GM18505 (cell line): ENCODE results near the gene LY6G5C.

ENCODE experiments used
- ATAC-seq: cut with Tn5 transposase; IDR thresholded peaks from one replicate; pipeline ENCODE4 v1.9.1; 2021; ENCODE audit not compliant: unreplicated experiment
- POLR2A ChIP-seq: IDR thresholded peaks from 4 replicates; pipeline ENCODE4 v1.6.1; 2011; ENCODE audit warnings: borderline replicate concordance; ENCODE audit not compliant: insufficient read depth, insufficient read length; ENCODE audit errors: extremely low read depth

LY6G5C gene

DNA sequence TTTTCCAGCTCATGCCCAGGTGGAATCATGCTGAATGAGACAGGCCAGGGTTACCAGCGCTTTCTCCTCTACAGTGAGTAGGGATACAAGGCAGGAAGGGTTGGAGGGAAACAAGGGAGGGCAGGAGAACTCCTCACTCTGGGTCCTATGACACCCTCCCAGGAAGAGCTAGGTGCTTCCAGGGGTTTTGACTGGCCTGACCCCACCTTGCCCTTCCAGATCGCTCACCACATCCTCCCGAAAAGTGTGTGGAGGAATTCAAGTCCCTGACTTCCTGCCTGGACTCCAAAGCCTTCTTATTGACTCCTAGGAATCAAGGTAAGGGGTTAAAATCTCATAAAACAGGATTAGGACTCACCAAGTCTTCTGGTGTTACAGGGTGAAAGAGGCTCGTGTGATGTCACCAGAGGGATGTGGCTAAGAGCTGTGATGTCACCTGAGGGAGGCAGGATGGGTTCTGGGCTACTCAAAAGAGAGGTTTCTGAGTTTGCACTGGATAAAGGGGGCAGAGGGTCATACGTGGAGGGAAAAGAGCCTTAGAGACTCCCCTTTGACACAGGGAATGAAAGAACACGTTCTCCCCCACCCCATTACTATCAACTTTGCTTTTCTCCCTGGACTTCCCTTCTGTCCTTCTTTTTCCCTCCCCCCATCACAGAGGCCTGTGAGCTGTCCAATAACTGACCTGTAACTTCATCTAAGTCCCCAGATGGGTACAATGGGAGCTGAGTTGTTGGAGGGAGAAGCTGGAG lies 23.3 kb downstream of the LY6G5C start:
- TF ChIP-seq POLR2A: no peak
- ATAC-seq: no peak

DNA sequence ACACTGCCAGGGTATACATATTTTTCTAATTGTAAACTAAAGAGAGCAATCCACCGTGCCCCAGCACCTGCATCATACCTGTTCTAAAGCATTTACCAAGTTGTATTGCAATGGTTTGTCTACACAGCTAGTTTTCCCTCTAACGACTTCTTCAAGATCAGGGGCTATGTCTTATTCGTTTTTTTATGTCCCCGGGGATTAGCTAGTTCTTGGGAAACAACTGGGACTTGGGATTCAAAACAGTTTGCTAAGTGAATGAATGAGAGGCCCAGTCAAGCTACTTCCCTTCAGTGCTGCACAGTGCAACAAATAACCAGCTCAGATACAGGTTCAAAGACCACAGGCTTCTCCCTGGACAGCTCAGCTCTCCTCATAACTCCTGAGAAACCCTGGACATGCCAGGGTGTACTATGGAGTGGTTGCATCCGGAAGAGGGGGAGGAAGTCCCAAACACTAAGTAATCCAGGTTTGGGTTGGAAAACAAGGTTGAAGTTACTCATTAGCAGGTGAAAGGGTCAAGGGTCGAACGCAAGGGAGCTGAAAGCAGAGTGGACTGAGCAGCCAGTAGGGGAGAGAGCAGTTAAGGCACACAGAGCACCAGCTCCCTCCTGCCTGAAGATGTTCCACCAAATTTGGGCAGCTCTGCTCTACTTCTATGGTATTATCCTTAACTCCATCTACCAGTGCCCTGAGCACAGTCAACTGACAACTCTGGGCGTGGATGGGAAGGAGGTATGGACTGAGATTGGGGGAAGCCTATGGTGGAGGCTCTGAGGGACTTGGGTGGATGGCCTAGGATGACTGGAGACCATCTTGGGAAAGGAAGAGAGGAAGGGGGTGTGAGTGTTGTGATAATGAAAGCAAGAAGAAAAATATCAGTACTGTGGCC lies 25.3 kb downstream of the LY6G5C start, which contains the start of gene APOM:
Gene APOM (plus strand): TSS at position 546 of the 889 bp plus-strand sequence. CDS start 73 bp downstream, at position 619.
- no peak for ATAC-seq
- no peak for TF ChIP-seq POLR2A

DNA sequence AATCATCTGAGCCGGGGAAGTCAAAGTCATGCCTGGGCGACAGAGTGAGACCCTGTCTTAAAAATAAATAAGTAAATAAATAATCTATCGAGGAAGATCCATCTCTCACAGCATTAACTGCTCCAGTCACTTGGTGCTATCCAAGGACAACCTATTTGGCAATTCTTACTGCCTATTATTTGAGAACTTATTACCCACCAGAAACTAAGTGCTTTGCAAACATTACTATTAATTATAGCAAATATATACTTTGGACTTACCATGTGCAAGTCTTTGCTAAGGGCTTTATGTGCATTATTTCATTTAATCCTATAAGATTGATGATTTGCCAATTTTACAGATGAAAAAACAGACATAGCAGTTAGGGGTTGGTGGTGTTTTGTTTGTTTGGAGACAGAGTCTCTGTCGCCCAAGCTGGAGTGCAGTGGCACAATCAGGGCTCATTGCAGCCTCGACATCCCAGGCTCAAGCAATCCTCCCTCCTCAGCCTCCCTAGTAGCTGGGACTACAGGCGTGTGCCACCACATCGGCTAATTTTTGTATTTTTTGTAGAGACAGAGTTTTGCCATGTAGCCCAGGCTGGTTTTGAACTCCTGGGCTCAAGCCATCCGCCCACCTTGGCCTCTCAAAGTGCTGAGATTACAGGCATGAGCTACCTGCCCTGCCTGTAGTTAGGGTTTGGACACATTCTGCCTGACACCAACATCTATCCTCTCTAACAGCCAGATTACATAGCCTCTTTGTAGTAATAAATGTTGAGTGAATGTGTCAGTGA lies 26.1 kb downstream of the LY6G5C start:
- ATAC-seq: no peak
- no peak for TF ChIP-seq POLR2A

DNA sequence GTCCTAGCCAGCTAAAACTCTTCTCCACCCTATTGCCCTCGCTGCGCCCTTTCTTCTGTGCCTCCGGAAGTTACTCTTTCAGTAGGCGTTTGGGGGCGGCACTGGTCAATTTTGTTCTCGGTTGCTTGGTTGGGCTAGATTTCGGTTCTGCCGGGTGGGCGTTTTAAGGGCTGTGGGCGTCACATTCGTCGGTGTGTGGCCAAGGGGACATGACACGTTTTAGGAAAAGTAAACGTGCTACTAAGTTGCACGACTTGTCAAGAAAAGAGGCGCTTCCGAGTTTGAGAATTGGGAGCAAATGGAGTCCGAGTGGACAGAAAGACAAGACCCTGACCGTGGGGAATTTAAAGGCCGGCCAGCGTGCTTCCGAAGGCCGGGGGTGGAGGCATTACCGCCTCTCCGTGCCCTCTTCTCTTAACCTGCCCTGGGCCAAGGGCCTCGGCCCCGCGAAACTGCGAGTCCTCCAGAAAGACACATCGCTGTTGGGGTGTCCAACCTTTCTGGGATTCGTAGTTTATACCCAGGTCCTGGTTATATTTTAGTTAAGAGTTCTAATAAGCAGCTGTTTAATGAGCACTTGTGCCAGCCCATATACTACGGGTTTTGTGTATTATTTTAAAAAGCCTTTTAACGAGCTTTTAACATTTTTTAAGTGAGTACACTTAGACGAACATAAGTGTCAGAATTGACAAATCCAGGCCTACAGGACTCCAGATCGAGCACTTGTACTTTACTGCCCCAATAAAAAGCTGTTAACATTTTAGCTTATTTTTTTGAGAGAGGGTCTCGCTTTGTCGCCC lies 27.7 kb downstream of the LY6G5C start:
- peak; percentile 48 for ATAC-seq
- no peak for TF ChIP-seq POLR2A

DNA sequence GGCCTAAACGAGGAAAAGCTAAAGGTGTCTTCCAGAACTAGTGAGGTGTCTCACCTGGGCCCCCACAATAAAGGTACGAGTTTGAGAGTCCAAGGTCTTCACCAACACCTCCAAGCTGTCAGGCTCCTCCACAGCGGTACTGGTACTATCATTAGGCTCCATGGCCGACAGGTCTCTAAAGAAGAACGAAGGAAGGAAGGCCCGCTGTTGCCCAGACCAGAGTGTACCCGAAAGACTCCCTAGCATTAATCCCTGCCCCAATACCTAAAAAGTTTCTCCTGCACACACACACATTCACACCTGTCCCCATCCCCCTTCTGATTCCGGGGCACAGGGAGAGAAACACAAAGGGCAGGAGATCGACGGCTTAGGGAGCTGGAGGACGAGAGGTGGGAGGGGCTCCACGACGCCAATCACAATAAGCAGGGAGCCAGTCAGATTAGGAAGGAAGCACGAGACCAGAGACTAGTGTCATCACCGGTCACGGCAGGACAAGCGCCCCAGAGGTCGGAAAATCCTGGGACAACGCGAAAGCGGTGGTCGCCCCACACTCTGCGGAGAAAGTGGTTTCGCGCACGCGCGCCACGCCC lies 29.2 kb downstream of the LY6G5C start:
- ATAC-seq: peak; percentile 36
- no peak for TF ChIP-seq POLR2A

DNA sequence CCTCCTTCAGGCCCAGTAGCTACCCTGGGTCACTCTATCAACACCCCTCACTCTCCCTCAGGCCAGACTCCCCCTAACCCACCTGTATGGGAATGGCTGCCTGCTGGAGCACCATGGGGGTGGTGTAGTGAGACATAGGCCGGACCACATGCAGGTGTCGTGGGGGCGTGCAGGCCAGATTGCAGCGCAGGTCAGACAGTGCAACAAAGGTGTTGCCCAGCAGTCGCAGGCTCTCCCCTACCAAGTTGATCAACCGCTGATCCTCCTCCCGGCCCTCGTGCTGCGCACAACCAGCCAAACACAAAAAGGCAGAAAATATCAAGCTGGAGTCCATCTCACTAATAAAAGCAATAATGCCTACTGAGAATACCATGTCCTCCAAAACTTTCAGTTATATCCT lies 35.5 kb downstream of the LY6G5C start:
- no peak for ATAC-seq
- no peak for TF ChIP-seq POLR2A

DNA sequence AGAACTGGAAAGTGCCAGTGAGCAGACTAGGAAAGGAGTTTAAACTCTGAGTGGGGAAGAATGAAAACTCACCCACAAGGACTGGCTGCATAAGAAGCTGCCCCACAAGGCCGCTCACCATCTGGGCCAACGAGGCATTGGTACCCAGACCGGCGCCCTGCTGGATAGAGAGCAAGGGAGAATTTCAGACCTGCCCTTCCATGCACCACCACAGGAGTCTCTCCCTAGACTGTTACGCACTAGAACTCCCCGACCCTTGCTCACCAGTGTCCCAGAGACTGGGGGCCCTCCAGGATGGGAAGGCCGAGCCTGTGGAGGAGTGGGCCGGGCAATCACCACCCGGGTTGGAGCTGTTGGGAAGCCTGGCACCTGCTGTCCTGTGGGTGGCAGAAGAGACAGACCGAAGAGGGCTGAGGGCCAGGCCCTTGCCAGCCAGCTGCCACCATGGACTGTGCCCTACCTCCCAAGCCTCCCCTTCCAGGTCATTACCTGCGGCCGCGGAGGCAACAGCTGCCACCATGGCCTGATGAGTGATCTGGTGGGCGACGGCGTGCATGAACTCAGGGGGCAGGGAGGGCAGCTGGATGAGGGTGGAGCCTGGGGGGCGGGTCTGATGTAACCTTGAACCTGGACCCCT lies 36.9 kb downstream of the LY6G5C start:
- ATAC-seq: no peak
- no peak for TF ChIP-seq POLR2A

DNA sequence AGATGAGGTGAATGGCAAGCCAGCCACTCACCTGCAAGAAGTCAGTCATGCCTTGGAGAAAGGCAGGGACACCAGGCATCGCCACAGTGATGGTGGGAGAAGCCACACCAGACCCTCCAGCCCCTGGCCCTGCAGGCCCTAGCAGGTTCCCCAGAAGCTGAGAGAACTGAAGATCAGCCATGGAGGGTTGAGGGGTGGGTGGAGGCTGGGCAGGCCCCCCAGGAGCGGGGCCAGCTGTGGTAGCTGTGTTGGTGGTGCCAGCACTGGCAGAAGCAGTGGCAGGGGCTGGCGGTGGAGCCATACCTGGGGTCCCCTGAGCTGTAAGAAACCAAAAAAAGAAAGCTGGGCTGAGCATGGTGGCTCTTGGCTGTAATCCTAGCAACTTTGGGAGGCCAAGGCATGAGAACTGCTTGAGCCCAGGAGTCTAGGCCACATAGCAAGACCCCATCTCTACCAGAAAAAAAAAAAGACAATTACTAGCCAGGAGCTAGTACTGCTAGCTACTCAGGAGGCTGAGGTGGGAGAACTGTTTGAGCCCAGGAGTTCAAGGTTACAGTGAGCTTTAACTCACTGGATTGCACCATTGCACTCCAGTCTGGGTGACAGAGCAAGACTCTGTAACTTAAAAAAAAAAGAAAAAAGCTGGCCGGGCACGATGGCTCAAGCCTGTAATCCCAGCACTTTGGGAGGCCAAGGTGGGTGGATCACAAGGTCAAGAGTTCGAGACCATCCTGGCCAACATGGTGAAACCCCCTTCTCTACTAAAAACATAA lies 37.9 kb downstream of the LY6G5C start:
- TF ChIP-seq POLR2A: no peak
- ATAC-seq: no peak

DNA sequence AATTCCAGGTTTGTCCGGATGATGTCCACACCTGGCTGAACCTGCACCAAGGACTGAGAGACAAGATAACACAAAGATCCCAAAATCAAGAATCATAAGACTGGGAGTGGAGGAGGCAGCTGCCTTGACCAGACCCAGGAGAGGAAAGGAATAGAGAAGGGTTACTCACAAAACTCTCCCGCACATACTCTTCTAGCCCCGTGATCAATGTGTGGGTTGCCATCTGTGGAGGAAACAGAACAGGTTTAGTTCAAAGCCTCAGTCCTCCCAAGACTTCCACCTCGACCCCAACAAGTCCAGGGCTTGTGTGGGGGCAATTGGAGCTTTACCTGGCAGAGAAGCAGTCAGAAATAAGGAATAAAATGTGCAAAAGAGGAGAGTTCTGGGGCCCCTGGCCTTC lies 39.5 kb downstream of the LY6G5C start:
- TF ChIP-seq POLR2A: no peak
- ATAC-seq: no peak

DNA sequence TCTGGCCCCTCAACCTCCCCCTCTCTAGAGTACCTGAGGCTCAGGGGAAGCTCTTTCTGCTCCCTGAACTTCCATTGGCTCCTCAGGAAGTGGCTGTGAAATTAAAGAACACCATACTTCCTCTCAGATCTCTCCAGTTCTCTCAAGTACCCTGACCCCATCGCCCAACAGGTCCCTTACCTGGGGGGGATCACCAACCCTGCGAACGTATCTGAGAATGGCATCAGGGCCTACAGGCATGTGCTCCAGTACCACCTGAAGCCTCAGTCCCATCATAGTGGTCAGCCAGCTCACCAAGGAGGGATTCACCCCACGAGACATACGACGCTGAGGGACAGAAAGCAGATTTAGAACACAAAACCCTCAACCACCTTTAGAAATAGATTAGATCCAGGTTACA lies 40.3 kb downstream of the LY6G5C start:
- ATAC-seq: no peak
- no peak for TF ChIP-seq POLR2A

DNA sequence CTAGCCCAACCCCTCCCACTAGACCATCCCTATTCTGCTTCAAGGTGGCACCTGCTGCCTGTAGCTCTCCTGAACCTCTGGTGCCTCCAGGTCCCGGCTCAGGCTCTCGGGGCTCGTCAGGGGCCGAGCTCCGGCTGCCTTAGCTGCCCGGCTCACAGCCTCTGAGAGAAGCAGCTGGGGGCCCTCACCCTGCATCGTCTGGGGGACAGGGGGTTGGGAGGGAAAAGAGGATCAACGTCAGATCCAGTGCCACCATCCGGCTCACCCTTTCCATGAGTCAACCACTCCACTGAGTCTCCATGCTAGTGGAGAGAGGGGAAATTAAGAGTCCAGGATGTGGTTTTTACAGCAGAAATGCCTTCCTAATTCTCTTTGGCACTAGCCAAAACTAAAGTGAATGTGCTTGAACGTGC lies 41.4 kb downstream of the LY6G5C start:
- no peak for ATAC-seq
- no peak for TF ChIP-seq POLR2A
